ENCODE results near the gene PDE2A.

PDE2A gene

DNA sequence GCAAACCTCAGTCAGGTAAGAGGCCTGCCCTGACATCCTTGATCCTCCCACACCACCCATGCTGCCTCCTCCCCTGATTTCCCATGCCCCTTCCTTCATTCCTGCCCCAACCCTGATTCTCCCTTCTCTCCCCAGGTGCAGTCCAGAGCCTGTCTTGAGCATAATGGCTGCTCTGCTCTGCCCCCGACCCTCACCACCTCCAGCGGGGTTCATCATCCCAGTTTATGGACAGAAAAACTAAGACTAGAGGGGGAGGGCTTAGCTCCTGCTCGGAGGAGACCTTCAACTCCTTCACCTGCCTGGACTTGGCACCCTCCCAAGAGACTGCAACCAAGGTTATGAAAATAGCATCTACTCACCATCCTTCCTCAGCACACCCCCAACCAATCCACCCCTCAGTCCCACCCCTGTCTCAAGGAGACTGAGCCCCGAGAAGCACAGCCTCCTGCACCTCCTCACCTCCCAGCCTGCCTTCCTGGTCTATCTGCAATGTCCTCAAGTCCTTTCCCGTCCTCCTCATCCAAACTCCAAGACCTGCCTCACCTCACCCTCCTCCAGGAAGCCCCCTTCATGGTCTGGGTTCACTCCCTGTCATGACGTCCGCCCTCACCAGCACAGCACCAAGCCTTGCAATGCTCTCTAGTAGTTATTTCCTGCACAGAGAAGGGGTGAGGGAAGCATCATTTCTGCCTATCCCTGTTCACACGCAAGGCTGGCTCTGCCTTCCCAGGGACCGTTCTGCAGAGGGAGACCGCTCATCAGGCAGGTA lies 103.1 kb downstream of the PDE2A start:
- Histone ChIP-seq H3K36me3 (ENCODE audit: control insufficient read depth, insufficient read depth, low read length) (no peaks in the 10 kb centered on the region), H3K27ac (no peak overlapping the region), H3K9me3 (ENCODE audit: control insufficient read depth, low read length) (no peaks in the 10 kb centered on the region), H3K9ac (no peak overlapping the region), H3K4me2 (ENCODE audit: low read length) (no peak overlapping the region), H3K27me3 (ENCODE audit: control insufficient read depth, insufficient read depth, low read length) (no peaks in the 10 kb centered on the region), H3K4me1 (no peaks in the 10 kb centered on the region), H3K4me3 (ENCODE audit: low read depth, low read length) (no peak overlapping the region), H2AFZ (no peak overlapping the region), H3K79me2 (no peaks in the 10 kb centered on the region)
- TF ChIP-seq, protein P1, sequence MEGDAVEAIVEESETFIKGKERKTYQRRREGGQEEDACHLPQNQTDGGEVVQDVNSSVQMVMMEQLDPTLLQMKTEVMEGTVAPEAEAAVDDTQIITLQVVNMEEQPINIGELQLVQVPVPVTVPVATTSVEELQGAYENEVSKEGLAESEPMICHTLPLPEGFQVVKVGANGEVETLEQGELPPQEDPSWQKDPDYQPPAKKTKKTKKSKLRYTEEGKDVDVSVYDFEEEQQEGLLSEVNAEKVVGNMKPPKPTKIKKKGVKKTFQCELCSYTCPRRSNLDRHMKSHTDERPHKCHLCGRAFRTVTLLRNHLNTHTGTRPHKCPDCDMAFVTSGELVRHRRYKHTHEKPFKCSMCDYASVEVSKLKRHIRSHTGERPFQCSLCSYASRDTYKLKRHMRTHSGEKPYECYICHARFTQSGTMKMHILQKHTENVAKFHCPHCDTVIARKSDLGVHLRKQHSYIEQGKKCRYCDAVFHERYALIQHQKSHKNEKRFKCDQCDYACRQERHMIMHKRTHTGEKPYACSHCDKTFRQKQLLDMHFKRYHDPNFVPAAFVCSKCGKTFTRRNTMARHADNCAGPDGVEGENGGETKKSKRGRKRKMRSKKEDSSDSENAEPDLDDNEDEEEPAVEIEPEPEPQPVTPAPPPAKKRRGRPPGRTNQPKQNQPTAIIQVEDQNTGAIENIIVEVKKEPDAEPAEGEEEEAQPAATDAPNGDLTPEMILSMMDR (IDR thresholded peaks at IDR 0.05) = no peak

DNA sequence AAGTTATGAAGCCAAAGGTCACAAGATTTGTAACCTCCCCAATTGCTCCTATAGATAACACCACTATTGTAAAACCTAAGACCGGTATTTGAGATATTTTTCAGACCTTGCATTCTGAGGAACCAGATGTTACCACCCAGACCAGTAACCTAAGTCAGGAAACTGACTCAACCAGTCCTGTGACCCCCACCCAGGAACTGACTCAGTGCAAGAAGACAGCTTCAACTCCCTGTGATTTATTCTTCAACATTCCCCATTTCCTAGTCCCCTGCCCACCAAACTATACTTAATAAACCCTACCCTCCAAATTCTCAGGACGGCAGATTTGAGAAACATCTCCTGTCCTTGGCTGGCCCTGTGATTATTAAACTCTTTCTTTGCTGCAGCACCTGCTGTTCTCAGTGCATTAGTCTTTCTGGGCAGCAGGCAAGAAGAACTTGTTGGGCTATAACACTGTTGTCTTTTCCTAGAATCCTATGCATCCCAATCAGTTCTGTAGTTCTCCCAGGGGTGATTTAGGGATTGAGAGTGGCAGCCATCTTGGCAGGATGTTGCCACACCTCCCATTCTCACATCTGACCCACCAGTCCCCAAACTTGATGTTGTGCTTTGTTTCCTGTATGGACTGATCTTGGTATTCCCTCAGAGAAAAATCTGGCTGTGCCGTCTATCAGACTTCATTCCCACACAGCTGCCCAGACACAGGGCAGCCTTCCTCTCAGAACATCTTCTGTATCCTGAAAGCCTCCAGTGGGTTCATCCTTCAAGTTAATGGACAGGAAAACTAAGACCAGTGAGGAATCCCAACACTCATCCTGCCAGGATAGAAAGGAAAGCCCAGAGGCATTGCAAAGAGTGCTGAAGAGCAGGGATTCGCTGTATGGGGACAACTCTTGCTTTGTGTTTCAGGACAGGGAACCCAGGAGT lies 104.0 kb downstream of the PDE2A start:
- TF ChIP-seq, protein P1 (IDR thresholded peaks at IDR 0.05) = no peak
- Histone ChIP-seq H3K36me3 (ENCODE audit: control insufficient read depth, insufficient read depth, low read length) (no peaks in the 10 kb centered on the region), H3K79me2 (no peaks in the 10 kb centered on the region), H2AFZ (no peak overlapping the region), H3K27ac (no peak overlapping the region), H3K4me2 (ENCODE audit: low read length) (no peak overlapping the region), H3K27me3 (ENCODE audit: control insufficient read depth, insufficient read depth, low read length) (no peaks in the 10 kb centered on the region), H3K9ac (no peak overlapping the region), H3K4me3 (ENCODE audit: low read depth, low read length) (no peak overlapping the region), H3K4me1 (no peaks in the 10 kb centered on the region), H3K9me3 (ENCODE audit: control insufficient read depth, low read length) (no peaks in the 10 kb centered on the region)

GRCh38 chr11:72568861-72569260 lies 105.4 kb downstream of the PDE2A start:
- no peak overlapping the region for H3K4me2 ChIP-seq (ENCODE audit: low read length)
- H3K9me3 ChIP-seq (ENCODE audit: control insufficient read depth, low read length) = no peaks in the 10 kb centered on the region
- no peak overlapping the region for H3K4me3 ChIP-seq (ENCODE audit: low read depth, low read length)
- H3K79me2 ChIP-seq = no peaks in the 10 kb centered on the region
- TF ChIP-seq, protein P1 (IDR thresholded peaks at IDR 0.05) = no peak
- no peak overlapping the region for H3K9ac ChIP-seq
- H3K27me3 ChIP-seq (ENCODE audit: control insufficient read depth, insufficient read depth, low read length) = no peaks in the 10 kb centered on the region
- no peaks in the 10 kb centered on the region for H3K4me1 ChIP-seq
- no peak overlapping the region for H3K27ac ChIP-seq
- H2AFZ ChIP-seq = no peak overlapping the region
- no peaks in the 10 kb centered on the region for H3K36me3 ChIP-seq (ENCODE audit: control insufficient read depth, insufficient read depth, low read length)

GRCh38 chr11:72562431-72562830 lies 111.8 kb downstream of the PDE2A start:
- no peak overlapping the region for H2AFZ ChIP-seq
- no peaks in the 10 kb centered on the region for H3K9me3 ChIP-seq (ENCODE audit: control insufficient read depth, low read length)
- no peaks in the 10 kb centered on the region for H3K27me3 ChIP-seq (ENCODE audit: control insufficient read depth, insufficient read depth, low read length)
- H3K27ac ChIP-seq = no peak overlapping the region
- no peak overlapping the region for H3K4me3 ChIP-seq (ENCODE audit: low read depth, low read length)
- no peaks in the 10 kb centered on the region for H3K4me1 ChIP-seq
- no peak overlapping the region for H3K4me2 ChIP-seq (ENCODE audit: low read length)
- H3K9ac ChIP-seq = no peak overlapping the region
- TF ChIP-seq, protein P1 (IDR thresholded peaks at IDR 0.05) = no peak
- no peaks in the 10 kb centered on the region for H3K36me3 ChIP-seq (ENCODE audit: control insufficient read depth, insufficient read depth, low read length)
- no peaks in the 10 kb centered on the region for H3K79me2 ChIP-seq
